NCI-H226 (cell line): ENCODE data around the gene IRS2.
A peak's percentile ranks its signal among the peaks of the same experiment; 100 is the strongest.

Source experiments
- DNase-seq: peaks from one replicate; pipeline ENCODE4 v3.0.0-alpha.2; 2015

The IRS2 gene

GRCh38 chr13:109727251-109727650 lies 59.1 kb downstream of the IRS2 start:
- no peak for DNase-seq

- DNase-seq = no peak
Measured at GRCh38 chr13:109725995-109726637, 60.3 kb downstream of the IRS2 start.

GRCh38 chr13:109725297-109725696 lies 61.1 kb downstream of the IRS2 start:
- no peak for DNase-seq

- no peak for DNase-seq
Measured at GRCh38 chr13:109724603-109725002, 61.8 kb downstream of the IRS2 start.

- no peak for DNase-seq
Measured at GRCh38 chr13:109723046-109723445, 63.3 kb downstream of the IRS2 start.

- no peak for DNase-seq
Measured at GRCh38 chr13:109722068-109722467, 64.3 kb downstream of the IRS2 start.

- no peak for DNase-seq
Measured at GRCh38 chr13:109720758-109721184, 65.6 kb downstream of the IRS2 start.

GRCh38 chr13:109719962-109720646 lies 66.3 kb downstream of the IRS2 start:
- DNase-seq = no peak

- no peak for DNase-seq
Measured at GRCh38 chr13:109718726-109719125, 67.7 kb downstream of the IRS2 start.

- DNase-seq = no peak
Measured at GRCh38 chr13:109717686-109718085, 68.7 kb downstream of the IRS2 start.

- DNase-seq = no peak
Measured at GRCh38 chr13:109715902-109716301, 70.5 kb downstream of the IRS2 start.

- no peak for DNase-seq
Measured at GRCh38 chr13:109713681-109714080, 72.7 kb downstream of the IRS2 start.

- no peak for DNase-seq
Measured at GRCh38 chr13:109712124-109712722, 74.2 kb downstream of the IRS2 start.

- DNase-seq = no peak
Measured at GRCh38 chr13:109707742-109708617, 78.4 kb downstream of the IRS2 start.

- DNase-seq = no peak
Measured at GRCh38 chr13:109707044-109707741, 79.2 kb downstream of the IRS2 start.

- DNase-seq = no peak
Measured at GRCh38 chr13:109706015-109706715, 80.2 kb downstream of the IRS2 start.

- DNase-seq = peak; percentile 71
Measured at GRCh38 chr13:109704771-109705635, 81.4 kb downstream of the IRS2 start.

- DNase-seq = no peak
Measured at GRCh38 chr13:109703250-109703649, 83.1 kb downstream of the IRS2 start.
